ENCODE results near the gene MYO18A. TPM values are rescaled to one million over a fixed set of nuclear protein-coding genes. Genes with fewer than 3 reads are reported as not detected.
"Not testable (repeated sequence)": the region's sequence is repeated elsewhere in the genome, so short reads cannot be mapped to it uniquely, and the experiment has no call there.

The MYO18A gene, protein sequence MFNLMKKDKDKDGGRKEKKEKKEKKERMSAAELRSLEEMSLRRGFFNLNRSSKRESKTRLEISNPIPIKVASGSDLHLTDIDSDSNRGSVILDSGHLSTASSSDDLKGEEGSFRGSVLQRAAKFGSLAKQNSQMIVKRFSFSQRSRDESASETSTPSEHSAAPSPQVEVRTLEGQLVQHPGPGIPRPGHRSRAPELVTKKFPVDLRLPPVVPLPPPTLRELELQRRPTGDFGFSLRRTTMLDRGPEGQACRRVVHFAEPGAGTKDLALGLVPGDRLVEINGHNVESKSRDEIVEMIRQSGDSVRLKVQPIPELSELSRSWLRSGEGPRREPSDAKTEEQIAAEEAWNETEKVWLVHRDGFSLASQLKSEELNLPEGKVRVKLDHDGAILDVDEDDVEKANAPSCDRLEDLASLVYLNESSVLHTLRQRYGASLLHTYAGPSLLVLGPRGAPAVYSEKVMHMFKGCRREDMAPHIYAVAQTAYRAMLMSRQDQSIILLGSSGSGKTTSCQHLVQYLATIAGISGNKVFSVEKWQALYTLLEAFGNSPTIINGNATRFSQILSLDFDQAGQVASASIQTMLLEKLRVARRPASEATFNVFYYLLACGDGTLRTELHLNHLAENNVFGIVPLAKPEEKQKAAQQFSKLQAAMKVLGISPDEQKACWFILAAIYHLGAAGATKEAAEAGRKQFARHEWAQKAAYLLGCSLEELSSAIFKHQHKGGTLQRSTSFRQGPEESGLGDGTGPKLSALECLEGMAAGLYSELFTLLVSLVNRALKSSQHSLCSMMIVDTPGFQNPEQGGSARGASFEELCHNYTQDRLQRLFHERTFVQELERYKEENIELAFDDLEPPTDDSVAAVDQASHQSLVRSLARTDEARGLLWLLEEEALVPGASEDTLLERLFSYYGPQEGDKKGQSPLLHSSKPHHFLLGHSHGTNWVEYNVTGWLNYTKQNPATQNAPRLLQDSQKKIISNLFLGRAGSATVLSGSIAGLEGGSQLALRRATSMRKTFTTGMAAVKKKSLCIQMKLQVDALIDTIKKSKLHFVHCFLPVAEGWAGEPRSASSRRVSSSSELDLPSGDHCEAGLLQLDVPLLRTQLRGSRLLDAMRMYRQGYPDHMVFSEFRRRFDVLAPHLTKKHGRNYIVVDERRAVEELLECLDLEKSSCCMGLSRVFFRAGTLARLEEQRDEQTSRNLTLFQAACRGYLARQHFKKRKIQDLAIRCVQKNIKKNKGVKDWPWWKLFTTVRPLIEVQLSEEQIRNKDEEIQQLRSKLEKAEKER (N-terminal part only)
- total RNA-seq: 27.8 and 28.8 TPM in 2 replicates
- long read RNA-seq, partial matches to known transcripts: 1 of 1 reads
- long read RNA-seq, other reads (novel, unspliced or antisense): 0 of 1 reads

DNA sequence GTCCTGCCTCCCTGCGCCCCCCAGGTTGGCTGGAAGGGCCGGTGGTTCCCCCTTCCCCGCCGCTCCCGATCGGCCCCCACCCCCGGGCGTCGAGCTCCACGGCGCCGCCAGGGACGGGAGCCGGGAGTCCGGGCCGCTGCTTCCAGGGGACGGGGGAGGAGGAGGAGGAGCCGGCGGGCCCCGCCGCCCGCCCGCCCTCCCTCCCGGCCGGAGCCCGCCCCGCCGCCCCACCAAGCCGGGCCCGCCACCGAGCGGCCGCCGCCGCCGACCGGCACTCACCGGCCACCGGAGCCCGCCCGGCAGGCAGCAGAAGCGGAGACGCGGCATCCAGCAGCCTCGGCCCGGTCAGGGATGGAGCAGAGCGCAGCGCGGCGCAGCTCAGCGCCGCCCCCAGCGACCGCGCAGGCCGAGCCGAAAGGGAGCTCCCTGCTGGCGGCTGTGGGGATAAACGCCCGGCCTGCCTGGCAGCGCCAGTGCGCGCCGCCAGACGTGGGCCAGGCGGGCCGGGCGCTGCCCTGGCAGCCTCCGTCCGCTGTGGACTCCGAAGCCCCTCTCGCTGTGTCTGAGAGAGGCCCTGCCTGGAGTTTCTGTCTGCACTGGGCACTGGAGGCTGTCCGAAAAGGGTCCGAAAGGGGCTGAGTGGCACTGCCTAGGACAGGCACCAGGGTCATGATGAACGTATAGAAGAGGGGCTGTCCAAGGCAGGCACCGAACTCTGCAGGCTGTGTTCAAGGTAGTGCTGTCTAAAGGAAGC is at the start of gene MYO18A:
TSS of gene MYO18A (minus strand) at position 365 of the 754 bp plus-strand sequence. CDS start 13,458 bp downstream, outside the sequence.
- peak within 1 kb of the TSS; percentile 27 for H3K27ac Mint-ChIP-seq (ENCODE audit: unreplicated experiment)
- peaks cover 39% of the 10 kb centered on the region for H3K4me1 Mint-ChIP-seq (ENCODE audit: unreplicated experiment)
- H3K9me3 Mint-ChIP-seq (ENCODE audit: unreplicated experiment): peaks cover 4% of the 10 kb centered on the region
- H3K4me3 Mint-ChIP-seq (ENCODE audit: unreplicated experiment): peak within 1 kb of the TSS; percentile 69
- DNase-seq (ENCODE audit: extremely low spot score, unreplicated experiment): peak; percentile 94
- no peaks in the 10 kb centered on the region for H3K27me3 Mint-ChIP-seq (ENCODE audit: unreplicated experiment)
- TF ChIP-seq, protein P1, sequence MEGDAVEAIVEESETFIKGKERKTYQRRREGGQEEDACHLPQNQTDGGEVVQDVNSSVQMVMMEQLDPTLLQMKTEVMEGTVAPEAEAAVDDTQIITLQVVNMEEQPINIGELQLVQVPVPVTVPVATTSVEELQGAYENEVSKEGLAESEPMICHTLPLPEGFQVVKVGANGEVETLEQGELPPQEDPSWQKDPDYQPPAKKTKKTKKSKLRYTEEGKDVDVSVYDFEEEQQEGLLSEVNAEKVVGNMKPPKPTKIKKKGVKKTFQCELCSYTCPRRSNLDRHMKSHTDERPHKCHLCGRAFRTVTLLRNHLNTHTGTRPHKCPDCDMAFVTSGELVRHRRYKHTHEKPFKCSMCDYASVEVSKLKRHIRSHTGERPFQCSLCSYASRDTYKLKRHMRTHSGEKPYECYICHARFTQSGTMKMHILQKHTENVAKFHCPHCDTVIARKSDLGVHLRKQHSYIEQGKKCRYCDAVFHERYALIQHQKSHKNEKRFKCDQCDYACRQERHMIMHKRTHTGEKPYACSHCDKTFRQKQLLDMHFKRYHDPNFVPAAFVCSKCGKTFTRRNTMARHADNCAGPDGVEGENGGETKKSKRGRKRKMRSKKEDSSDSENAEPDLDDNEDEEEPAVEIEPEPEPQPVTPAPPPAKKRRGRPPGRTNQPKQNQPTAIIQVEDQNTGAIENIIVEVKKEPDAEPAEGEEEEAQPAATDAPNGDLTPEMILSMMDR (IDR thresholded peaks at IDR 0.05): peak; percentile 88
- no peaks in the 10 kb centered on the region for H3K36me3 Mint-ChIP-seq (ENCODE audit: unreplicated experiment)

DNA sequence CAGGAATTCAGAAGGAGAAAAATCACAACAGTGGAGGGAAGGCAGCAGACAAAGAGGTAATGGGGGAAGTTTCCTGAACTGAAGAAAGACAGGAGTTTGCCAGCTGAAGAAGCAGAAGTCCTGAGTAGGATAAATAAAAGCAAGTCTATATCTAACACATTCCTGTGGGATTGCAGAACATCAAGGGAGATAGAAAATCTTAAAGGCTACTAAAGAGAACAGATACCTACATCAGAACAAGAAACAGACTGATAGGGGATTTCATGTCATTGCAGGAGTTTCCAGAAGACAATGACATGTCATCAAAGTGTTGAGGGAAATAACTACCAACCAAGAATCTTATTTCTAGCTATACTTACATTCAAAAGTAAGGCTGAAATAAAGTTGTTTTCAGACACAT is 45.2 kb upstream of the MYO18A start:
- peaks cover 2% of the 10 kb centered on the region for H3K4me1 Mint-ChIP-seq (ENCODE audit: unreplicated experiment)
- TF ChIP-seq, protein P1 (IDR thresholded peaks at IDR 0.05): no peak
- H3K9me3 Mint-ChIP-seq (ENCODE audit: unreplicated experiment): no peaks in the 10 kb centered on the region
- H3K4me3 Mint-ChIP-seq (ENCODE audit: unreplicated experiment): no peak overlapping the region
- no peak overlapping the region for H3K27ac Mint-ChIP-seq (ENCODE audit: unreplicated experiment)
- DNase-seq (ENCODE audit: extremely low spot score, unreplicated experiment): no peak
- no peaks in the 10 kb centered on the region for H3K36me3 Mint-ChIP-seq (ENCODE audit: unreplicated experiment)
- H3K27me3 Mint-ChIP-seq (ENCODE audit: unreplicated experiment): no peaks in the 10 kb centered on the region

DNA sequence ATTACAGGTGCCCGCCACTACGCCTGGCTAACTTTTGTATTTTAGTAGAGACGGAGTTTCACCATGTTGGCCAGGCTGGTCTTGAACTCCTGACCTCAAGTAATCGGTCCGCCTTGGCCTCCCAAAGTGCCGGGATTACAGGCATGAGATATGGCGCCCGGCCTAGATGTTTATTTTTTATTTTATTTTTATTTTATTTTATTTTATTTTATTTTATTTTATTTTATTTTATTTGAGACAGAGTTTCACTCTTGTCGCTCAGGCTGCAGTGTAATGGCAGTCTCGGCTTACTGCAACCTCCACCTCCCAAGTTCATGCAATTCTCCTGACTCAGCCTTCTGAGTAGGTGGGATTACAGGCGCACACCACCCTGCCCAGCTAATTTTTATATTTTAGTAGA is 41.1 kb upstream of the MYO18A start:
- DNase-seq (ENCODE audit: extremely low spot score, unreplicated experiment); H3K36me3 Mint-ChIP-seq (ENCODE audit: unreplicated experiment); H3K4me1 Mint-ChIP-seq (ENCODE audit: unreplicated experiment); H3K27me3 Mint-ChIP-seq (ENCODE audit: unreplicated experiment); H3K9me3 Mint-ChIP-seq (ENCODE audit: unreplicated experiment); H3K27ac Mint-ChIP-seq (ENCODE audit: unreplicated experiment); H3K4me3 Mint-ChIP-seq (ENCODE audit: unreplicated experiment): not testable (repeated sequence)

DNA sequence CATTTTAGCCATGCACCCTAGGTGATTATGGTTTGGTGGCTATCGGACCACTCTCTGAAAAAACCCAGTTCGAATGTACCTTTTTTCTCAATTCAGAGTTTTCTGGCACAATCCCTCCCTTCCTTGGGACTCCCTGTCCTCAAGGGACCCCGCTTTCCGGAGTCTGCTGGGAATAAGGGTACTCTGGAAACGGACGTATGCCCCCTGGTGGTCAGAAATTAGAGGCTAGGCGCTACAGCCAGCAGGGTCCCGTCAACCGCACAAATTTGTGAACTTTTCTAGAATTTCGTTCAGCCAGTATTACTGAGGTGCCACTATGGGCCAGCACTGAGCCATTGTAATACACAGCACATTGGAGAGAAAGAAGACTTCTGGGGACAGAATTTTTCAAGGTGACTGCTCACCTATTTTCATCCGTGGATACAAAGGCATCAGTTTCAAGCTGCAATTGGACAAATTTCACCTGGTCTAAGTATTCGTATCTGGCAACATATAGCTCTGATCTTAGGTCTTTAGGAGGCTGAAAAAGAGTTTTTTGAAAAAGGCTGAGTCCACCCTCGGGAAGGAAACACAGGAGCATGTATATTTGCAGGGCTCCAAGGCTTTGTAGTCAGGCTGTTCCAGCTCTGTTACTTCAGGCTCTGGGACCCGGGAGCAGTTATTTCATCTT is 39.3 kb upstream of the MYO18A start:
- peaks cover 9% of the 10 kb centered on the region for H3K27me3 Mint-ChIP-seq (ENCODE audit: unreplicated experiment)
- peaks cover 8% of the 10 kb centered on the region for H3K4me1 Mint-ChIP-seq (ENCODE audit: unreplicated experiment)
- H3K36me3 Mint-ChIP-seq (ENCODE audit: unreplicated experiment): no peaks in the 10 kb centered on the region
- TF ChIP-seq, protein P1 (IDR thresholded peaks at IDR 0.05): peak; percentile 97
- no peak overlapping the region for H3K27ac Mint-ChIP-seq (ENCODE audit: unreplicated experiment)
- peak; percentile 91 for DNase-seq (ENCODE audit: extremely low spot score, unreplicated experiment)
- no peaks in the 10 kb centered on the region for H3K9me3 Mint-ChIP-seq (ENCODE audit: unreplicated experiment)
- no peak overlapping the region for H3K4me3 Mint-ChIP-seq (ENCODE audit: unreplicated experiment)
